ENCODE measurements around the gene C17orf100. TPM values are rescaled to one million over a fixed set of nuclear protein-coding genes. Genes with fewer than 3 reads are reported as not detected.
"Not testable (repeated sequence)": the region's sequence is repeated elsewhere in the genome, so short reads cannot be mapped to it uniquely, and the experiment has no call there.

Gene C17orf100
- total RNA-seq, 2 experiments from 2014 or later = 1.6 to 2.0 TPM

DNA sequence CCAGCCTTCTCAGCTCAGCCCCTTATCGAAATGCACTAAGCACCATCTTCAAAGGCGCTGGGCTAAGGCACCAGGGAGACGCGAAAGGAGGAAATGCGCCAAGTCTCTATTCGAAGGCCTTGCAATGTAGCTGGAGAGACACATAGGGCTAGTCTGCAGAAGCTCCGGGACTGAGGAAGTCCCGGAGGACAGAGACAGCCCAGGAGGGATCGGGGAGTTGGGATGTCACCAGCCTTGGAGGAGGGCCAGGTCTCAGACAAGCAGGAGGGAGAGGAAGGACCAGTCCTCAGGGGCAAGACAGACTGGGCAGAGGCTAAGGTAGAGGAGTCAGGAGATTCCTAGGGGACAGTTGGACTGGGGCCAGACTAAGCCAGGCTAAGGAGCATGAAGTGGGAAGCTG lies 8.5 kb downstream of the C17orf100 start:
- ChIA-PET CTCF (interaction anchor here (1.6 kb wide), 1 partner anchor 344 kb away, joined by 3 read pairs; no protein-coding TSS in a partner anchor), POLR2A (no interaction called here)
- H3K9me3 Mint-ChIP-seq (ENCODE audit: low read depth) = no peaks in the 10 kb centered on the region
- H3K27ac Mint-ChIP-seq = no peak overlapping the region
- no peak for ATAC-seq
- intact Hi-C loops (cut with DNase I, micrococcal nuclease) = loop anchor here in 1 of 2 experiments (10.0 kb wide), 2 partner anchors 195 to 255 kb away; no protein-coding TSS in a partner anchor
- H3K4me3 Mint-ChIP-seq = no peak overlapping the region
- DNase-seq = no peak
- no peaks in the 10 kb centered on the region for H3K36me3 Mint-ChIP-seq (ENCODE audit: low read depth)
- peaks cover 2% of the 10 kb centered on the region for H3K27me3 Mint-ChIP-seq
- peaks cover 33% of the 10 kb centered on the region for H3K4me1 Mint-ChIP-seq

DNA sequence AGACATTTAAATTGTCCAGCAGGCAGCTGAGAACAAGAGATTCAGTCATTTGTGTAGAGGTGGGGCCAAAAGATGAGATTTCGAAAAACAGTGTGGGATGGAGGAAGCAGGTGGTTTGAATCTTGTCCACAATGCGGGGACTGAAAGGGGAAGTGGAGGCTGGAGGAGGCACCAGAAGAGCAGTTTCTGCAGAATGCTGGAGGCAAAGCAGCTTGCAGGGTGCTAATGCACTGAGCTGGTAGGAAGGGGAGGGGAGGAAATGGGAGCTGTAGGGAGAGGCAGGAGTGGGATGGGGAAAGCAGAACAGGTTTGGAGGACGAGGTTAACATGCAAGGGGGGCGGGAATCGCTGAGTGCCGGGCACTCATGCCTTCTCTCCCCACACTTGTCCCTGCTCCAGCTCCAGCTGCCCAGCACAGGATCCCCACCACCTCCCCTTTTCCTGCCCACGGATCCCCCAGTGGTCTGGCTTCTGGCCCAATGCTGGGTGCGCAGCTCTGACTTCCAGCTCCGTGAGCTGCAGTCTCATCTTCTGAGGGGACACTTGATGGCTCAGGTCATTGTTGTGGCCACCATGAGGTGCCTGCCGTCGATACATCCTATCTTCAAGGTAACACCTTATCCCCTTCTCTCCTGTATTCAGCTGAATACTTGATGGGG lies 9.4 kb downstream of the C17orf100 start:
- no peak overlapping the region for H3K27ac Mint-ChIP-seq
- no peaks in the 10 kb centered on the region for H3K9me3 Mint-ChIP-seq (ENCODE audit: low read depth)
- ChIA-PET POLR2A (no interaction called here), CTCF (interaction anchor here (1.0 to 1.6 kb wide), 2 partner anchors 10 to 343 kb away, joined by 3 to 7 read pairs; no protein-coding TSS in a partner anchor)
- DNase-seq (peak; percentile 45), ATAC-seq (peak; percentile 37)
- peaks cover 28% of the 10 kb centered on the region for H3K4me1 Mint-ChIP-seq
- H3K4me3 Mint-ChIP-seq = no peak overlapping the region
- no peaks in the 10 kb centered on the region for H3K36me3 Mint-ChIP-seq (ENCODE audit: low read depth)
- H3K27me3 Mint-ChIP-seq = no peaks in the 10 kb centered on the region
- intact Hi-C loops (cut with DNase I, micrococcal nuclease) = loop anchor here in 1 of 2 experiments (10.0 kb wide), 2 partner anchors 194 to 254 kb away; no protein-coding TSS in a partner anchor

GRCh38 chr17:6661464-6661848 lies 9.9 kb downstream of the C17orf100 start:
- no peak for DNase-seq
- no peak overlapping the region for H3K4me3 Mint-ChIP-seq
- H3K27ac Mint-ChIP-seq = no peak overlapping the region
- CTCF ChIA-PET = interaction anchor here (1.0 to 1.6 kb wide), 2 partner anchors 9 to 343 kb away, joined by 3 to 7 read pairs; no protein-coding TSS in a partner anchor
- no peaks in the 10 kb centered on the region for H3K27me3 Mint-ChIP-seq
- no peaks in the 10 kb centered on the region for H3K9me3 Mint-ChIP-seq (ENCODE audit: low read depth)
- ATAC-seq = no peak
- no peaks in the 10 kb centered on the region for H3K36me3 Mint-ChIP-seq (ENCODE audit: low read depth)
- intact Hi-C loops (cut with DNase I, micrococcal nuclease) = loop anchor here in 1 of 2 experiments (10.0 kb wide), 2 partner anchors 193 to 253 kb away; no protein-coding TSS in a partner anchor
- H3K4me1 Mint-ChIP-seq = peaks cover 28% of the 10 kb centered on the region
- POLR2A ChIA-PET = no interaction called here

- H3K27me3 Mint-ChIP-seq; DNase-seq; ATAC-seq; H3K27ac Mint-ChIP-seq; POLR2A ChIA-PET; H3K9me3 Mint-ChIP-seq (ENCODE audit: low read depth); H3K4me3 Mint-ChIP-seq; H3K36me3 Mint-ChIP-seq (ENCODE audit: low read depth): not testable (repeated sequence)
- intact Hi-C loops (cut with DNase I, micrococcal nuclease) = loop anchor here in 1 of 2 experiments (10.0 kb wide), 2 partner anchors 192 to 252 kb away; no protein-coding TSS in a partner anchor
- CTCF ChIA-PET = interaction anchor here (0.7 kb wide), 1 partner anchor 177 kb away, joined by 3 read pairs; no protein-coding TSS in a partner anchor
- H3K4me1 Mint-ChIP-seq = peaks cover 22% of the 10 kb centered on the region
These were observed 11.6 kb downstream of the C17orf100 start for GRCh38 chr17:6663200-6663599.

DNA sequence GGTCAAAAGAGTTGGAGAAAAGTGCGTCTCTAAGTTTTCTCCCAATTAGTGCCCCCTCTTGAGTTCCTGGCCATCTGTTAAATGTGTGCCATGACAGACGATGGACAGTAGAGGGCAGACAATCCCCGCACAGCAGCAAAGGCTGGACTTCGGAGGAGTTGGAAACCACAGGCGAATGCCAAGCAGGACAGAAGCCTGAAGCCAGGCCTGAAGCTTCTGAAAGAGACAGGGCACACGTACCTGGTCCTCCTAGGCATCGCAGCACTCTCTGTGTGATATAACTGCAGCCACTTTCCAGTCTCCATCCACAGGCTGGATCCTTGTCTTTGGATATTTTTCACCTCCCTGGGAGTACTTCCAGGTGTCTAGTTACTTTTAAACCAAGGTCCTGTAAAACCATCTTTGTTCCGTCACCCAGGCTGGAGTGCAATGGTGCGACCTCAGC lies 14.5 kb downstream of the C17orf100 start:
- intact Hi-C loops (cut with DNase I, micrococcal nuclease) = loop anchor here (1.0 to 10.0 kb wide), 8 partner anchors 126 to 338 kb away; no protein-coding TSS in a partner anchor
- CTCF ChIA-PET = interaction anchor here (0.6 to 1.9 kb wide), 14 partner anchors 12 to 369 kb away, joined by 3 to 7 read pairs (median 4); partner anchors contain the start of genes C17orf100 and MED31
- Mint-ChIP-seq H3K9me3 (ENCODE audit: low read depth) (no peaks in the 10 kb centered on the region), H3K4me3 (no peak overlapping the region), H3K4me1 (peaks cover 7% of the 10 kb centered on the region), H3K27ac (no peak overlapping the region), H3K27me3 (no peaks in the 10 kb centered on the region), H3K36me3 (ENCODE audit: low read depth) (no peaks in the 10 kb centered on the region)
- POLR2A ChIA-PET = no interaction called here
- ATAC-seq (peak; percentile 75), DNase-seq (peak; percentile 69)

- ChIA-PET CTCF (interaction anchor here (0.6 to 1.9 kb wide), 15 partner anchors 10 to 368 kb away, joined by 3 to 7 read pairs (median 4); partner anchors contain the start of genes C17orf100 and MED31), POLR2A (no interaction called here)
- Mint-ChIP-seq H3K9me3 (ENCODE audit: low read depth) (no peaks in the 10 kb centered on the region), H3K36me3 (ENCODE audit: low read depth) (no peaks in the 10 kb centered on the region), H3K27me3 (no peaks in the 10 kb centered on the region), H3K4me1 (peaks cover 3% of the 10 kb centered on the region), H3K4me3 (no peak overlapping the region), H3K27ac (no peak overlapping the region)
- no peak for DNase-seq
- ATAC-seq = no peak
- intact Hi-C loops (cut with DNase I, micrococcal nuclease) = loop anchor here (1.0 to 10.0 kb wide), 8 partner anchors 126 to 338 kb away; no protein-coding TSS in a partner anchor
These were observed 15.0 kb downstream of the C17orf100 start for GRCh38 chr17:6666557-6666956.

- no peak for DNase-seq
- Mint-ChIP-seq H3K9me3 (ENCODE audit: low read depth) (no peaks in the 10 kb centered on the region), H3K27ac (no peak overlapping the region), H3K4me3 (no peak overlapping the region), H3K4me1 (peaks cover 3% of the 10 kb centered on the region), H3K27me3 (no peaks in the 10 kb centered on the region), H3K36me3 (ENCODE audit: low read depth) (no peaks in the 10 kb centered on the region)
- POLR2A ChIA-PET = no interaction called here
- CTCF ChIA-PET = interaction anchor here (0.6 to 1.9 kb wide), 7 partner anchors 9 to 337 kb away, joined by 3 to 6 read pairs (median 3); no protein-coding TSS in a partner anchor
- intact Hi-C loops (cut with DNase I, micrococcal nuclease) = loop anchor here (5.0 to 10.0 kb wide), 5 partner anchors 125 to 247 kb away; no protein-coding TSS in a partner anchor
- ATAC-seq = no peak
These were observed 16.0 kb downstream of the C17orf100 start for GRCh38 chr17:6667516-6667915.

DNA sequence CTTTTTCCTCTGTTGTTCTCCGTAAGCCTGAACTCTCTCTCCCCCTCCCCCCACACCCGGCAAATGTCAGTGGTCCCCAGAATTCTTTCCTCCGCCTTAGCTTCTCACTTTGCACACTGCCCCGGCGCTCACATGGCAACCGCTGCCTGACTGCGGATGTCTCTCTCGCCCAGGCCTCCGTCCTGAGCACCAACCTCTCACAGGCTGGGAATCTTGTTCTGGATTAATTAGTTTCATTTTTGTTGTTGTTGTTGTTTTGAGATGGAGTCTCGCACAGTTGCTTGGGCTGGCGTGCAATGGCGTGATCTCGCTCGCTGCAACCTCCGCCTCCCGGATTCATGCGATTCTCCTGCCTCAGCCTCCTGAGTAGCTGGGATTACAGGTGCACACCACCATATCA lies 16.7 kb downstream of the C17orf100 start:
- no peak for DNase-seq
- no peaks in the 10 kb centered on the region for H3K9me3 Mint-ChIP-seq (ENCODE audit: low read depth)
- H3K27me3 Mint-ChIP-seq = no peaks in the 10 kb centered on the region
- intact Hi-C loops (cut with DNase I, micrococcal nuclease) = loop anchor here (5.0 to 10.0 kb wide), 5 partner anchors 124 to 247 kb away; no protein-coding TSS in a partner anchor
- CTCF ChIA-PET = interaction anchor here (0.7 to 1.1 kb wide), 3 partner anchors 132 to 247 kb away, joined by 3 read pairs; no protein-coding TSS in a partner anchor
- H3K36me3 Mint-ChIP-seq (ENCODE audit: low read depth) = no peaks in the 10 kb centered on the region
- no peak for ATAC-seq
- peaks cover 3% of the 10 kb centered on the region for H3K4me1 Mint-ChIP-seq
- POLR2A ChIA-PET = no interaction called here
- no peak overlapping the region for H3K4me3 Mint-ChIP-seq
- H3K27ac Mint-ChIP-seq = no peak overlapping the region

GRCh38 chr17:6668727-6669425 lies 17.3 kb downstream of the C17orf100 start:
- Mint-ChIP-seq H3K27me3 (no peaks in the 10 kb centered on the region), H3K9me3 (ENCODE audit: low read depth) (no peaks in the 10 kb centered on the region), H3K4me3 (no peak overlapping the region), H3K36me3 (ENCODE audit: low read depth) (no peaks in the 10 kb centered on the region), H3K4me1 (peaks cover 3% of the 10 kb centered on the region), H3K27ac (no peak overlapping the region)
- POLR2A ChIA-PET = no interaction called here
- no peak for ATAC-seq
- intact Hi-C loops (cut with DNase I, micrococcal nuclease) = loop anchor here (5.0 to 10.0 kb wide), 5 partner anchors 123 to 246 kb away; no protein-coding TSS in a partner anchor
- no peak for DNase-seq
- CTCF ChIA-PET = interaction anchor here (0.9 to 1.1 kb wide), 2 partner anchors 225 to 246 kb away, joined by 3 read pairs; no protein-coding TSS in a partner anchor

- Mint-ChIP-seq H3K4me3 (no peak overlapping the region), H3K27ac (no peak overlapping the region), H3K4me1 (peaks cover 3% of the 10 kb centered on the region), H3K9me3 (ENCODE audit: low read depth) (no peaks in the 10 kb centered on the region), H3K27me3 (no peaks in the 10 kb centered on the region), H3K36me3 (ENCODE audit: low read depth) (no peaks in the 10 kb centered on the region)
- ChIA-PET CTCF (interaction anchor here (0.9 kb wide), 1 partner anchor 224 kb away, joined by 3 read pairs; no protein-coding TSS in a partner anchor), POLR2A (no interaction called here)
- intact Hi-C loops (cut with DNase I, micrococcal nuclease) = loop anchor here (5.0 to 10.0 kb wide), 5 partner anchors 123 to 245 kb away; no protein-coding TSS in a partner anchor
- DNase-seq = no peak
- no peak for ATAC-seq
These were observed 18.1 kb downstream of the C17orf100 start for GRCh38 chr17:6669479-6670212.
